HPDE6-E6E7 (cell line): ENCODE results near the gene AFTPH.

Experiments used
- DNase-seq: peaks from one replicate; pipeline ENCODE4 v3.0.0; 2011; ENCODE audit warnings: missing footprints; ENCODE audit errors: extremely low spot score

Gene AFTPH

GRCh38 chr2:64586883-64587481, 62.9 kb downstream of the AFTPH start:
- no peak for DNase-seq

GRCh38 chr2:64587561-64587960, 63.4 kb downstream of the AFTPH start:
- DNase-seq: no peak

GRCh38 chr2:64591188-64591587, 67.1 kb downstream of the AFTPH start:
- DNase-seq: no peak

GRCh38 chr2:64593035-64593655, 69.0 kb downstream of the AFTPH start:
- DNase-seq: no peak

GRCh38 chr2:64594226-64594989, 70.3 kb downstream of the AFTPH start:
- no peak for DNase-seq

GRCh38 chr2:64595397-64596176, 71.5 kb downstream of the AFTPH start:
- no peak for DNase-seq

- DNase-seq: no peak
Observed at GRCh38 chr2:64598226-64598625, 74.1 kb downstream of the AFTPH start.

- DNase-seq: no peak
Observed at GRCh38 chr2:64599469-64599868, 75.3 kb downstream of the AFTPH start.

GRCh38 chr2:64601034-64601754, 77.1 kb downstream of the AFTPH start:
- DNase-seq: no peak

GRCh38 chr2:64601785-64602391, 77.8 kb downstream of the AFTPH start:
- DNase-seq: no peak

GRCh38 chr2:64602436-64602835, 78.3 kb downstream of the AFTPH start:
- DNase-seq: no peak

GRCh38 chr2:64604155-64604554, 80.0 kb downstream of the AFTPH start:
- no peak for DNase-seq

GRCh38 chr2:64605026-64605471, 80.9 kb downstream of the AFTPH start:
- DNase-seq: no peak

GRCh38 chr2:64605991-64606478, 81.9 kb downstream of the AFTPH start:
- DNase-seq: no peak

- DNase-seq: peak; percentile 82
Observed at GRCh38 chr2:64606479-64607363, 82.6 kb downstream of the AFTPH start.

GRCh38 chr2:64607381-64608304, 83.5 kb downstream of the AFTPH start:
- DNase-seq: peak; percentile 77

- no peak for DNase-seq
Observed at GRCh38 chr2:64608867-64609226, 84.7 kb downstream of the AFTPH start.

- peak; percentile 53 for DNase-seq
Observed at GRCh38 chr2:64609227-64609941, 85.3 kb downstream of the AFTPH start.
